Measurements from ENCODE around the gene L3MBTL4.

L3MBTL4 gene

DNA sequence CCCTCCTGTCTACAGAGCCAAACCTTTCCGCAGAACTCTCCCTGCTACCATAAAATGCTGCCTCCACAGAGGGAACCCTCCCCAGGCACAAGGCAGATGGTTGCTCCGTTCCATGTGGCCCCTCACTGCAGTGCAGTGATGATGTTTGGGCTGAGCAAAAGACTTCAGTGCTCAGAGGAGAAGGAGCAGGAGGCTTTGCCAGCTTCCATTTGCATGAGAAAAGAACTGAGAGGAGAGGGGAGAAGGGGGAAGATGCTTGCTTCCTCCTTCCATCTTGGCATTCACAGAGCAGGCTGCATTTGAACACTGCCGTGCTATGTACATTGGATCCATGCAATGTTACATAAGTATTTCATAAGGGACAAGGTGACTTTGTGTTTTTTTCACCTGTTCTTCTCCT, 472.8 kb downstream of the L3MBTL4 start:
- TF ChIP-seq CTCF (IDR thresholded peaks at IDR 0.05; ENCODE audit: insufficient read depth, low read depth, low read length, missing control alignments): no peak
- DNase-seq (ENCODE audit: low read depth): no peak
- H3K4me3 ChIP-seq (ENCODE audit: low read depth, low read length): no peak overlapping the region

DNA sequence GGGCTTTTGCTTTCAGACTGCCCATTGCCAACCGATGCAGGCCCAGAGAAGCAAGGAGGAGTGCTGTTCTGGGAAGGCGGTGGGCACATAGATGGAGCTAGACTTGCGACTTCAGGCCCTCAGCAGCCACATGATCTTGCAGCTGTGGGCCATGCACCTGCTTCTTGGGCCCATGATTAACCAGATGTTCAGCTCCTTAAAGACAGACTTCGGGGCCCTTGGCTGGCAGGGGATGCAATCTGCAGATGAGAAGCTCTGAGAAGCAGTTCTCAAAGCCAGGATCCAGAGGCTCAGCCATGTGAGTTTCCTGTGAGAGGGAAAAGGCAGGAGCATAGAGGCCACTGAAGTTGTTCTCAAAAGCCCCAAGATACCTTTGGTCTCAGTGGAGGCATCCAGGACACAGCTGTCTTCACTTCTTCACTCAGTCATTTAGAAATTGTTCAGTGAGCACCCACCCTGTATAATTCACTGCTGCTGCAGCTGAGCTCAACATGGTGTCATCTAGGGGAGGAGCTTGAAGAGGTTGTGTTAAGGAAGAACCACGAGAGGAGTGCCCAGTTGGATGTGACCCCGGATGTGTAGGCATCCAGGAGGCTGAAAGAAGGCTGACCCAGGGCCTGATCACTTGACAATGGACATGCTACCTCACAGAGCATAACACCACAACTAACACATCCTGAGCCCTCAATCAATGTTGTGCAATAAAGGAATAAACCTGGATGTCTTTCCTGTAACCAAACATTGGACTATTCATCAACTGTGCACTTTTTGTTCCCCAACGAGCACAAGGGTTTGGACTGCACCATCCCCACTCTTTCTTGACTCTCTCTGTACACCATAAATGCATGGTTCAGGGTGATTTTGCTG, 474.7 kb downstream of the L3MBTL4 start:
- H3K4me3 ChIP-seq (ENCODE audit: low read depth, low read length): no peak overlapping the region
- no peak for TF ChIP-seq CTCF (IDR thresholded peaks at IDR 0.05; ENCODE audit: insufficient read depth, low read depth, low read length, missing control alignments)
- DNase-seq (ENCODE audit: low read depth): no peak

- no peak overlapping the region for H3K4me3 ChIP-seq (ENCODE audit: low read depth, low read length)
- DNase-seq (ENCODE audit: low read depth): no peak
- TF ChIP-seq CTCF (IDR thresholded peaks at IDR 0.05; ENCODE audit: insufficient read depth, low read depth, low read length, missing control alignments): no peak
These were observed 476.9 kb downstream of the L3MBTL4 start for GRCh38 chr18:5937795-5938194.

DNA sequence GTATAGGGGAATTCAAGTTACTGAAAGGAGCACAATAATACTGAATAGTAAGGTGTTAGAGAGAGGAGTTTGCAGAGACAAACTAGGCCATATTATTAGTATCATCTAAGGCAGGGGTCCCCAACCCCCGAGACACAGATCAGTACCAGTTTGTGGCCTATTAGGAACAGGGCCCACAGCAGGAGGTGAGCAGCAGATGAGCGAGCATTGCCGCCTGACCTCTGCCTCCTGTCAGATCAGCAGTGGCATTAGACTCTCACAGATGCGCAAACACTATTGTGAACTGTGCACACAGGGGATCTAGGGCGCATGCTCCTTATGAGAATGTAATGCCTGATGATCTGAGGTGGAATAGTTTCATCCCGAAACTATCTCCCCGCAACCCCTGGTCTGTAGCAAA, 477.6 kb downstream of the L3MBTL4 start:
- H3K4me3 ChIP-seq (ENCODE audit: low read depth, low read length): no peak overlapping the region
- DNase-seq (ENCODE audit: low read depth): no peak
- no peak for TF ChIP-seq CTCF (IDR thresholded peaks at IDR 0.05; ENCODE audit: insufficient read depth, low read depth, low read length, missing control alignments)

GRCh38 chr18:5930789-5931188, 483.9 kb downstream of the L3MBTL4 start:
- DNase-seq (ENCODE audit: low read depth): no peak

GRCh38 chr18:5918205-5918858, 496.4 kb downstream of the L3MBTL4 start:
- H3K4me3 ChIP-seq (ENCODE audit: low read depth, low read length): no peak overlapping the region
- no peak for DNase-seq (ENCODE audit: low read depth)
- no peak for TF ChIP-seq CTCF (IDR thresholded peaks at IDR 0.05; ENCODE audit: insufficient read depth, low read depth, low read length, missing control alignments)

More at GRCh38 chr18:5930789-5931188, 483.9 kb downstream of the L3MBTL4 start:
- TF ChIP-seq CTCF (IDR thresholded peaks at IDR 0.05; ENCODE audit: insufficient read depth, low read depth, low read length, missing control alignments): no peak
- no peak overlapping the region for H3K4me3 ChIP-seq (ENCODE audit: low read depth, low read length)

All from GM12865 (cell line).